ENCODE data around the gene RBM25.

DNA sequence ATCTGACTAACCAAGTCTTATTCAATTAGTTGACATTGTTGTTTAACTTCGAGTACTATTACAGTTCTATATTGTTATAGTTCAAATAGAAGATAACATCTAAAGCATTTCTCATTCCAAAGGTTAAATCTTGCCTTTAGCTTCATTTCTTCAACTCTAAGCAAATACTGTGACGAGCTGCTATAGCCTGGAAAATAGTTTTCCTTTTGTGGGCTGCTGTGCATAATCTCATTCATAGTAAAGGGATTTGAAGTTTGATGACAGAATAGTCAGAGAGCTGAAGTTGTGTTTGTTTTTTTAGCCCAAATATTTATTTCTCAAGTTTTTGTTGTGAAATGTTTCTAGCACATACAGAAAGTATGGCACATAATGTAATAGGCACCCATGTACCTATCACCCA is 91.4 kb downstream of the RBM25 start:
- TF ChIP-seq, protein P1, sequence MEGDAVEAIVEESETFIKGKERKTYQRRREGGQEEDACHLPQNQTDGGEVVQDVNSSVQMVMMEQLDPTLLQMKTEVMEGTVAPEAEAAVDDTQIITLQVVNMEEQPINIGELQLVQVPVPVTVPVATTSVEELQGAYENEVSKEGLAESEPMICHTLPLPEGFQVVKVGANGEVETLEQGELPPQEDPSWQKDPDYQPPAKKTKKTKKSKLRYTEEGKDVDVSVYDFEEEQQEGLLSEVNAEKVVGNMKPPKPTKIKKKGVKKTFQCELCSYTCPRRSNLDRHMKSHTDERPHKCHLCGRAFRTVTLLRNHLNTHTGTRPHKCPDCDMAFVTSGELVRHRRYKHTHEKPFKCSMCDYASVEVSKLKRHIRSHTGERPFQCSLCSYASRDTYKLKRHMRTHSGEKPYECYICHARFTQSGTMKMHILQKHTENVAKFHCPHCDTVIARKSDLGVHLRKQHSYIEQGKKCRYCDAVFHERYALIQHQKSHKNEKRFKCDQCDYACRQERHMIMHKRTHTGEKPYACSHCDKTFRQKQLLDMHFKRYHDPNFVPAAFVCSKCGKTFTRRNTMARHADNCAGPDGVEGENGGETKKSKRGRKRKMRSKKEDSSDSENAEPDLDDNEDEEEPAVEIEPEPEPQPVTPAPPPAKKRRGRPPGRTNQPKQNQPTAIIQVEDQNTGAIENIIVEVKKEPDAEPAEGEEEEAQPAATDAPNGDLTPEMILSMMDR (IDR thresholded peaks at IDR 0.05): no peak
- TF ChIP-seq POLR2A (IDR thresholded peaks at IDR 0.05): no peak
